ENCODE results near the gene YWHAG. TPM values are rescaled to one million over a fixed set of nuclear protein-coding genes. Genes with fewer than 3 reads are reported as not detected.

YWHAG gene
- total and polyA plus RNA-seq, 2 donors from 2014 or later, result 45.4 to 94.2 TPM

DNA sequence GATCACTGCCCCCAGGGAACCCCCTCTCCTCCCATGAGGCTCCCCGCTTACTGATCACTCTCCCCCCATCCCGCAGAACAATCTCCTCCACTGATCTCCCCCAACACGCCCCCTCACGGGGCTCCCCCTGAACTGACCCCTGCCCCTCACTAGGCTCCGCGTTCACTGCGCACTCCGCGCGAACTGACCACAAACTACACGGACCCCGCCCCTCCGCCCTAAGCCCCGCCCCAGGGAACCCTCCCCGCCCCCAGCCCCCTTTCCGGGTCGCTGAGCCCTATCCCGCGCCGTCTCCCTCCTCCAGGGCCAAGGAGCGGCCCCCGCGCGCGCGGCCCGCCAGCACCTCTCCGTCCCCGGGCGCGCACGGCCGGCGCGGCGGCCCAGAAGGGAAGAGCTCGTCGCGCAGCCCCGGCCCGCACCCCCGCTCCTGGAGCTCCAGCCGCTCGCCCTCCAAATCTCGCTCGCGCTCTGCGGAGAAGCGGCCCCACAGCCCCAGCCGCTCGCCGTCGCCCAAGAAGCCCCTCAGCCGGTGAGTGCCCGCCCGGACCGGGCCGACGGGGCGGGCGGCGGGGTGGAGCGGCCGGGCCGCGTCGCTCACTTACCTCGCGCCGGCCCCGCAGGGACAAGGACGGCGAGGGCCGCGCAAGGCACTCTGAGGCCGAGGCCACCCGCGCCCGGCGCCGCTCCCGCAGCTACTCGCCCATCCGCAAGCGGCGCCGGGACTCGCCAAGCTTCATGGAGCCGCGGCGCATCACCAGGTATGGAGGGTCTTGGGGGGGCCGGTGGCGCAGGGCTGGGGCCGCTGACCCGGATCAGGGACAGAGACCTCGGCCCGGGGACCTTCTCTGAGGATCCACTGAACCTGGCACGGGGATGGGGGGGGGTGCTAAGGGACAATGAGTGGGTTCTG lies 76.2 kb downstream of the YWHAG start:
- H3K4me1 ChIP-seq (ENCODE audit: control insufficient read depth in 2 of 3, insufficient read depth in 2 of 3, low read depth in 1 of 3, low read length in 3 of 3), result peaks cover 0 to 7% (median 0%) of the 10 kb centered on the region in 3 donors
- peaks cover 22% of the 10 kb centered on the region for H3K27me3 ChIP-seq (ENCODE audit: control insufficient read depth, insufficient read depth, low read length)
- no peaks in the 10 kb centered on the region for H3K36me3 ChIP-seq (ENCODE audit: control insufficient read depth in 2 of 3, insufficient read depth in 3 of 3, low read length in 3 of 3)
- DNase-seq, result peak in 2 of 5 donors; percentile 55 to 78
- no peak overlapping the region for H3K9ac ChIP-seq (ENCODE audit: low read length in 3 of 3)
- intact Hi-C loops (cut with DNase I), result no loop called here
- H3K9me3 ChIP-seq (ENCODE audit: control insufficient read depth in 2 of 3, insufficient read depth in 1 of 3, low read length in 3 of 3), result no peaks in the 10 kb centered on the region
- H3K4me3 ChIP-seq (ENCODE audit: low read length in 3 of 3), result no peak overlapping the region
- FAIRE-seq, result no peak
- H3K27ac ChIP-seq (ENCODE audit: low read depth in 2 of 2, low read length in 2 of 2), result no peak overlapping the region
- TF ChIP-seq, protein P1, sequence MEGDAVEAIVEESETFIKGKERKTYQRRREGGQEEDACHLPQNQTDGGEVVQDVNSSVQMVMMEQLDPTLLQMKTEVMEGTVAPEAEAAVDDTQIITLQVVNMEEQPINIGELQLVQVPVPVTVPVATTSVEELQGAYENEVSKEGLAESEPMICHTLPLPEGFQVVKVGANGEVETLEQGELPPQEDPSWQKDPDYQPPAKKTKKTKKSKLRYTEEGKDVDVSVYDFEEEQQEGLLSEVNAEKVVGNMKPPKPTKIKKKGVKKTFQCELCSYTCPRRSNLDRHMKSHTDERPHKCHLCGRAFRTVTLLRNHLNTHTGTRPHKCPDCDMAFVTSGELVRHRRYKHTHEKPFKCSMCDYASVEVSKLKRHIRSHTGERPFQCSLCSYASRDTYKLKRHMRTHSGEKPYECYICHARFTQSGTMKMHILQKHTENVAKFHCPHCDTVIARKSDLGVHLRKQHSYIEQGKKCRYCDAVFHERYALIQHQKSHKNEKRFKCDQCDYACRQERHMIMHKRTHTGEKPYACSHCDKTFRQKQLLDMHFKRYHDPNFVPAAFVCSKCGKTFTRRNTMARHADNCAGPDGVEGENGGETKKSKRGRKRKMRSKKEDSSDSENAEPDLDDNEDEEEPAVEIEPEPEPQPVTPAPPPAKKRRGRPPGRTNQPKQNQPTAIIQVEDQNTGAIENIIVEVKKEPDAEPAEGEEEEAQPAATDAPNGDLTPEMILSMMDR (IDR thresholded peaks at IDR 0.05; ENCODE audit: borderline replicate concordance, extremely low read depth, insufficient read depth), result no peak

DNA sequence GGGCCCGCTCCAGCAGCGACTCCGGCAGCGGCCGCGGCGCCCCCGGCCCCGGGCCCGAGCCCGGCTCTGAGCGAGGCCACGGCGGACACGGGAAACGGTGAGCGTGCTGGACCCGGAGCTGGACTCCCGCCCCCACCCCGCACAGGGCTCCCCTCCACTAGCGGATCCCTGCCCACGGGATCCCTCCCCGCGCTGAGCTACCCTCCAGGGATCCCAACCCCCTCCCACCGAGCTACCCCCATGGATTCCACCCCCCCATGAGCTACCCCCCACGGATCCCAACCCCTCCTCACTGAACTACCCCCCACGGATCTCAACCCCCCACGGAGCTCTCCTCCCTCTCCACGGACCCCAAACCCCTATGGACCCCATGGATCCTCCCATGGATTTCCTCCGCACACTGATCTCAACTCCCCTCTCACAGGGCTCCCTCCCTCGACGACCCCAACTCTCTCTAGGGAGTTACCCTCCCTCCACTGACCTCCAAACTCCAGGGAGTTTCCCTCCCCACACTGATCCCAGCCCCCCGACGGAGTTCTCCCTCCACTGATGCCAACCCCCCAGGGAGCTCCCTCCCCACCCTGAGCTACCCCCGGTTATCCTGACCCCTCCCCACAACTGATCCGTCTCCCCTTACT lies 77.0 kb downstream of the YWHAG start:
- no peak overlapping the region for H3K27ac ChIP-seq (ENCODE audit: low read depth in 2 of 2, low read length in 2 of 2)
- no peaks in the 10 kb centered on the region for H3K9me3 ChIP-seq (ENCODE audit: control insufficient read depth in 2 of 3, insufficient read depth in 1 of 3, low read length in 3 of 3)
- DNase-seq, result peak in 1 of 5 donors; percentile 60

DNA sequence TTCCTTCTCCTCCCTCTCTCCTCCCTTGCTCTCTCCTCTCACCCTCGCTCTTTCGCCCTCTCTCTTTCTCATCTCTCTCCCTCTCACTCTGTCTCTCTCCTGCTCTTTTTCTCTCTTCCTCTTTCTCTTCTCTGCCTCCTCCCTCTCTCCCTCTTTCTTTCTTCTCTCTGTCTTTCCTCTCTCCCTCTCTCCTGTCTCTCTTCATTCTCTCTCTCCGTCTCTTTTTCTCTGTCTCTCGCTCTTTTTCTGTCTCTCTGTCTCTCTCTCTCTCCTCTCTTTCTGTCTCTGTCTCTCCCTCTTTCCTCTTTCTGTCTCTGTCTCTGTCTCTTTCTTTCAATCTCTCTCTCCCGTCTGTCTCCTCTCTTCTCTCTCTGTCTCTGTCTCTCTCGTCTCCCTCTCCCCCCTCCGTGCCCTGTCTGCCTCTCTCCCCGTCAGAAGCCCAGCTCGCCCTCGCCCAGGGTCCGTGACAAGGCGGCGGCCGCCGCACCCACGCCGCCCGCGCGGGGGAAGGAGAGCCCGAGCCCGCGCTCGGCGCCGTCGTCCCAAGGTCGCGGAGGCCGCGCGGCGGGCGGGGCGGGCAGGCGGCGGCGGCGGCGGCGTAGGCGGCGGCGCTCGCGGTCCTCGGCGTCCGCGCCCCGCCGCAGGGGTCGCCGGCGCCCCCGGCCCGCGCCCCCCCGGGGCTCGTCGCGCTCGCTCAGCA lies 77.6 kb downstream of the YWHAG start:
- Histone ChIP-seq H3K27me3 (ENCODE audit: control insufficient read depth, insufficient read depth, low read length) (peaks cover 22% of the 10 kb centered on the region), H3K4me1 (ENCODE audit: control insufficient read depth in 2 of 3, insufficient read depth in 2 of 3, low read depth in 1 of 3, low read length in 3 of 3) (peaks cover 0 to 7% (median 0%) of the 10 kb centered on the region in 3 donors), H3K9me3 (ENCODE audit: control insufficient read depth in 2 of 3, insufficient read depth in 1 of 3, low read length in 3 of 3) (no peaks in the 10 kb centered on the region), H3K36me3 (ENCODE audit: control insufficient read depth in 2 of 3, insufficient read depth in 3 of 3, low read length in 3 of 3) (no peaks in the 10 kb centered on the region), H3K9ac (ENCODE audit: low read length in 3 of 3) (no peak overlapping the region), H3K27ac (ENCODE audit: low read depth in 2 of 2, low read length in 2 of 2) (no peak overlapping the region), H3K4me3 (ENCODE audit: low read length in 3 of 3) (peak overlapping the region in 2 of 3 donors; percentile 23 to 39)
- intact Hi-C loops (cut with DNase I), result no loop called here
- no peak for DNase-seq
- no peak for FAIRE-seq
- TF ChIP-seq, protein P1 (IDR thresholded peaks at IDR 0.05; ENCODE audit: borderline replicate concordance, extremely low read depth, insufficient read depth), result no peak

More for the DNA sequence above, 77.0 kb downstream of the YWHAG start:
- Histone ChIP-seq H3K4me3 (ENCODE audit: low read length in 3 of 3) (no peak overlapping the region), H3K4me1 (ENCODE audit: control insufficient read depth in 2 of 3, insufficient read depth in 2 of 3, low read depth in 1 of 3, low read length in 3 of 3) (peaks cover 0 to 7% (median 0%) of the 10 kb centered on the region in 3 donors), H3K27me3 (ENCODE audit: control insufficient read depth, insufficient read depth, low read length) (peaks cover 22% of the 10 kb centered on the region), H3K36me3 (ENCODE audit: control insufficient read depth in 2 of 3, insufficient read depth in 3 of 3, low read length in 3 of 3) (no peaks in the 10 kb centered on the region), H3K9ac (ENCODE audit: low read length in 3 of 3) (no peak overlapping the region)
- intact Hi-C loops (cut with DNase I), result no loop called here
- no peak for FAIRE-seq
- TF ChIP-seq, protein P1 (IDR thresholded peaks at IDR 0.05; ENCODE audit: borderline replicate concordance, extremely low read depth, insufficient read depth), result no peak
